ENCODE data around the gene LHPP. TPM values are rescaled to one million over a fixed set of nuclear protein-coding genes. Genes with fewer than 3 reads are reported as not detected.

LHPP gene
- total RNA-seq, 4 donors from 2014 or later = 9.3 to 20.5 (median 14.5) TPM

DNA sequence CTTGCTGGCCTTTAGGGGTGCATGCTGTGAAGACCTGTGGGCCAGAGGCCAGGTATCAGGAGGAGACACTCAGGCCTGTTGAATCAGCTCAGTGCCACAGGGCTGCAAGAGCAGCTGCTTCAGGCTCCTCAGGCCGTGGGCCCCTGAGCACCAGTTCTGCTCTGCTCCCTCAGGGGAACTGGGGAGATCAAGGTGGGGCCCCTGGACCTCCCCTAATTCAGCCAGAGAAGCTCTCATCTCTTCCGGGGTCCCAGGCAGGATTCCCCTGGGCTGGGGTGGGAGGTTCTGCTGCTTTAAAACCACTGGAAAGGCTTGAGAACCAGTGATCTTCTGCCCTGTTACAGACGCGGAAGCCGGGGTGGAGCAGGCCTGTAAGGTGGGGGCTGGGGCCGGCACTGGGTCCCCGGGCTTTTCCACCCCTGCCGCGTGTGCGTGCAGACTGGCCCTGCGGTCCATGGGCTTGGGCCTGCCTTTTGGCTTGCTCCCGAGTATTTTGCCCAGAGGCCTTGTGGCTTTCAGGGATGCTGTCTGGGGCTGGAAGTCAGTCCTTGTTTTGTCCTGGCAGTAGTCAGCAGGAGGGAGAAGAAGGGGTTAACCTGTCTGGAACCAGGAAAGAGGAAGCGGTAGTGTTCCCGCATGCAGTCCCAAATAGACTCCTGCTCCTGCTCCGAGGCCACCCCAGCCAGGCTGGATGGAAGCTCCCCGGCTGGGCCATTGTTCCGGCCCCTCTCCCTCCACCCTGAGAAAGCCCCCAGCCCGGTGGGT is 74.3 kb downstream of the LHPP start:
- TF ChIP-seq, protein P1, sequence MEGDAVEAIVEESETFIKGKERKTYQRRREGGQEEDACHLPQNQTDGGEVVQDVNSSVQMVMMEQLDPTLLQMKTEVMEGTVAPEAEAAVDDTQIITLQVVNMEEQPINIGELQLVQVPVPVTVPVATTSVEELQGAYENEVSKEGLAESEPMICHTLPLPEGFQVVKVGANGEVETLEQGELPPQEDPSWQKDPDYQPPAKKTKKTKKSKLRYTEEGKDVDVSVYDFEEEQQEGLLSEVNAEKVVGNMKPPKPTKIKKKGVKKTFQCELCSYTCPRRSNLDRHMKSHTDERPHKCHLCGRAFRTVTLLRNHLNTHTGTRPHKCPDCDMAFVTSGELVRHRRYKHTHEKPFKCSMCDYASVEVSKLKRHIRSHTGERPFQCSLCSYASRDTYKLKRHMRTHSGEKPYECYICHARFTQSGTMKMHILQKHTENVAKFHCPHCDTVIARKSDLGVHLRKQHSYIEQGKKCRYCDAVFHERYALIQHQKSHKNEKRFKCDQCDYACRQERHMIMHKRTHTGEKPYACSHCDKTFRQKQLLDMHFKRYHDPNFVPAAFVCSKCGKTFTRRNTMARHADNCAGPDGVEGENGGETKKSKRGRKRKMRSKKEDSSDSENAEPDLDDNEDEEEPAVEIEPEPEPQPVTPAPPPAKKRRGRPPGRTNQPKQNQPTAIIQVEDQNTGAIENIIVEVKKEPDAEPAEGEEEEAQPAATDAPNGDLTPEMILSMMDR (IDR thresholded peaks at IDR 0.05; ENCODE audit: low read depth) = no peak

DNA sequence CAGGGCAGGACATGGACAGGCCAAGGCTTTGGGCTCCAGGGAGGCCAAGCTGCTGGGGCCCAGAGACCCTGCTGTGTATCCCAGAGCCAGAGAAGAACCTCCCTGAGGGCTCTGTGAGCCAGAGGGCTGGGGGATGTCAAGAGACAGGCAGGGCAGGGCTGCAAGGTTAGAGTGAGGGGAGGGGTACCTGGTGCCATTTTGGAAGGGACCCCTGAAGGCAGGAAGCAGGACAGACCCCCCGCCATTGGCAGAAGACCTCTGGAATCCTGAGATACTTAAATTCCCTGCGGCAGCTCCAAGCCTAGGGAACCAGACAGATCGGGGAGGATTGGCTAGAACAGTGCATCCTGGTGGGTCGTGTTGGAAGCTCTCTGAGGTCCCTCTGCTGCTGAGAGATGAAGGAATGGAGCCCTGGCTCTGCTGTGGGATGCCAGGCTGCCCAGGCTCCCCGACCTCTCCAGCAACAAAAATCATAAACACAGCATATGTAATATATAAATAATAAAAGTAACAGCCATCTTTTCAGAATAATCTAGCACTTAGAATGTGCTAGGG is 75.0 kb downstream of the LHPP start:
- TF ChIP-seq, protein P1 (IDR thresholded peaks at IDR 0.05; ENCODE audit: low read depth) = no peak

DNA sequence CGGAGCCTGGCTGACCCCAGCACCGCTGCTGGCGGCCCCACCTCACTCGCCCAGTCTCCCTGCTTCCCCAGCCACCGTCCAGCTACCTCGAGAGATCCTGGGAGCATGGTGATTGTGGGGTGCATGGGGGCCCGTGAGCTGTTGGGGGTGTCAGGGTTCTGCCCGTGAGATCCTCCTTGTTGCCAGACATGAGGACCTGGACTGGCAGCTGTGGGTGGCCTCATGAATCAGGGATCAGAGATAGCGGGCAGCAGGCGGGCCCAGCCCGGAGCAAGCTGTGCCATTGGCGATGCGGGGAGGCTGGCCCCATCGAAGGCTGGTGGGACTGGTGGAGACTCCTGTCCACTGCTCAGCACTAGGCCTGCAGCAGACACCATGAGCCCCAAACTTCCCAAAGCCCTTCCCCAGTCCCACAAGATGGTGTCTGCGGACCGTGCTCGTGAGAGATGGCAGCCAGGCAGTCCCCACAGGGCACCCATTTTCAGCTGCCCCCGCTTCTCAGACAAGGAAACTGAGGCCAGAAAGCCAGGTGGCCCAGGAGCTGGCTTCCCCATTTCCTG is 75.6 kb downstream of the LHPP start:
- TF ChIP-seq, protein P1 (IDR thresholded peaks at IDR 0.05; ENCODE audit: low read depth) = no peak

DNA sequence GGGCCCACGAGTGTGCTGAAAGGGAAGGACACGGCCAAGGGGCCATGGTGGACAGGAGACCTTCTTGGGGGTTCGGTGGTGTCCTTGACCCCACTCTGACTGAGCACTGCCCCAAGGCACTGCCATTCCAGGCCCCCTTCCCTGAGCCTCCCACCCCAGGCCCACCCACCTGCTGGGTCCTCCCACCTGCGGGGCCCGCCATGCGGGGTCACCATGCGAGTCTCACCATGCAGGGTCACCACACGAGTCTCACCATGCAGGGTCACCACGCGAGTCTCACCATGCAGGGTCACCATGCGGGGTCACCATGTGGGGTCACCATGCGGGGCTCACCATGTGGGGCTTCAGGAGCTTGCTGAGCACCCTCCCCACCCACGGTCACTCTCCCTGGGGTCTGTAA is 76.3 kb downstream of the LHPP start:
- TF ChIP-seq, protein P1 (IDR thresholded peaks at IDR 0.05; ENCODE audit: low read depth) = no peak

DNA sequence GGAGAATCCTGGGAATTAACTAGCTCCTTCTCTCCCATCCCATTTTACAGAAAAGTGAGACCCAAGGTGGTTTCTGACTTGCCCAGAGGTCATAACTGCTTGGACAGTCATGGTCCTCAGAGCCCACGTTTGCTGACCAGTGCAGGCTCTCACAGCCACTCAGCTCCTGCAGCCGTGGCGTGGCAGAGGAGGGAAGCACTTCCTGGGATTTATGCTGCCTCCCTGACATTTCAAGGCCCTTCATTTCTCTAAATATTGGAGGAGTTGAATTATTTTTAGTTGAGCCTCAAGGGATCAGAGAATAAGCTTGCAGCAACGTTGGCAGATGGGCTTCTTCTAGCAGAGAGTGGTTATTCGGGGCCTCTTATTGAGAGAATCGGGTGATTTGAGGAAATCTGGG is 77.1 kb downstream of the LHPP start:
- TF ChIP-seq, protein P1 (IDR thresholded peaks at IDR 0.05; ENCODE audit: low read depth) = no peak

DNA sequence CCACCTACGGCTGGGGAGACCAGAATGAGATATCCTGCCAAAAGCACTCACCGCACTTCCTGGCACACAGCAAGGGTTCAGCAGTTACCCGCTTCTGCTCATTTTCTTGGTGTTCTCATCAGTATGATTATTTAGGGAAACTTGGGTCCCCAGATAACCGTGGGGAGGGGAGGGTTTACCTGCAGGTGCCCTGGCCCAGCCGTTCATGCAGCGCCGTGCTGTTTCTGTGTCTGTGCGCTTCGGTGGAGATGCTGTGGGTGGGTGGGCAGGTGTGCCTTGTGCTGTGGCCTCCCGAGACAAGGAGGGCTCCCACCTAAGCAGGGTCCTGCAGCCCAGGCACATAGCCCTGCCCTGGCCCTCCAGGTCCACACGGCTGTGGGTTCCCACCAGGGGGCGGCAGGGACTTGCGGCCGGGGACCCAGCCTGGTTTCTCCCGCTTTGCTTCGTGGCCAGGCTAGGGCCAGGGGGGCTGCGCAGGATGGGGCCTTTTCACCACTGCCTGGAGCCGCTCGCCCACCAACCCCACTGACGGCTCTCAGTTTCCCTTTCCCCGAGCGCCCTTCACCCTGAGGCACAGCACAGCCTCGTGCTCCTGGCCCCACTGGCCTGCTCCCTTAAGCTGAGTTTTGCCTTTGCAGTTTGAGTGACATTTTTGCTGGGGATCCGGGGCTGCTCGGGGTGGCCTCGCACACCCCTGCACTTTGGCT is 78.5 kb downstream of the LHPP start:
- TF ChIP-seq, protein P1 (IDR thresholded peaks at IDR 0.05; ENCODE audit: low read depth) = no peak
